BJ (cell line): ENCODE results near the gene CNOT6L. TPM values are rescaled to one million over a fixed set of nuclear protein-coding genes. Genes with fewer than 3 reads are reported as not detected.
"Not testable (repeated sequence)": the region's sequence is repeated elsewhere in the genome, so short reads cannot be mapped to it uniquely, and the experiment has no call there.

Experiments used
- CTCF ChIA-PET: fragments of 350-600 bp; formaldehyde crosslinking; extraction: SDS; loops from one replicate; lab custom pipeline; 2021; ENCODE audit warnings: antibody characterized with exemption, inconsistent platforms; lab: Yijun Ruan, JAX
- POLR2A ChIA-PET: fragments of 300-600 bp; sonication (Branson Sonifier 250); formaldehyde crosslinking; extraction: SDS; loops from one replicate; lab custom pipeline; 2021; ENCODE audit warnings: antibody characterized with exemption; lab: Charles Lee
- DNase-seq: peaks from one replicate; pipeline ENCODE4 v3.0.0-alpha.2; 2011; ENCODE audit warnings: low read depth
- H3K27me3 ChIP-seq: 2 replicates; pipeline ENCODE4 v1.6.0; 2011; ENCODE audit warnings: low read length; ENCODE audit not compliant: control insufficient read depth, insufficient read depth
- H3K36me3 ChIP-seq: 2 replicates; pipeline ENCODE4 v1.5.1; 2011; ENCODE audit warnings: low read length; ENCODE audit not compliant: control insufficient read depth, insufficient read depth
- H3K4me3 ChIP-seq: 2 replicates; pipeline ENCODE4 v1.5.1; 2011; ENCODE audit warnings: low read depth, mild to moderate bottlenecking, control low read depth, low read length
- CTCF ChIP-seq: IDR thresholded peaks from 2 replicates; pipeline ENCODE4 v1.5.1; 2011; ENCODE audit warnings: low read depth, mild to moderate bottlenecking, control low read depth, inconsistent platforms, low read length, moderate library complexity; ENCODE audit not compliant: insufficient read depth
- polyA minus RNA-seq: library from RNA; depleted of rRNA, polyadenylated mRNA; stranded (reverse); fragments of >200 nt; gene quantifications from 2 replicates; pipeline ENCODE4 v1.2.3, GENCODE V29; 2011; rRNA and poly(A)+ RNA removed
- polyA plus RNA-seq: library from polyadenylated mRNA; depleted of rRNA; stranded (reverse); fragments of >200 nt; gene quantifications from 2 replicates; pipeline ENCODE4 v1.2.3, GENCODE V29; 2011; rRNA removed

The CNOT6L gene
- polyA plus RNA-seq (6.4 and 9.4 TPM in 2 replicates), polyA minus RNA-seq (17.7 and 19.7 TPM in 2 replicates)

GRCh38 chr4:77818602-77819403 lies at the start of gene CNOT6L:
CNOT6L (minus strand) TSS chr4:77819368; CDS start chr4:77819308, 60 bp downstream.
- ChIA-PET CTCF (interaction anchor here (0.6 to 1.5 kb wide), 2 partner anchors 8 to 10 kb away, joined by 3 to 9 read pairs; no protein-coding TSS in a partner anchor), POLR2A (interaction anchor here (0.6 kb wide), 2 partner anchors 43 to 100 kb away, joined by 3 read pairs; no protein-coding TSS in a partner anchor)
- no peaks in the 10 kb centered on the region for H3K27me3 ChIP-seq
- no peak for DNase-seq
- TF ChIP-seq CTCF, result no peak
- H3K4me3 ChIP-seq, result peak within 1 kb of the TSS; percentile 95
- H3K36me3 ChIP-seq, result no peaks in the 10 kb centered on the region

- H3K4me3 ChIP-seq, result no peak overlapping the region
- H3K36me3 ChIP-seq, result no peaks in the 10 kb centered on the region
- ChIA-PET POLR2A (no interaction called here), CTCF (interaction anchor here (0.7 kb wide), 1 partner anchor 462 kb away, joined by 3 read pairs; no protein-coding TSS in a partner anchor)
- H3K27me3 ChIP-seq, result no peaks in the 10 kb centered on the region
- DNase-seq, result no peak
- no peak for TF ChIP-seq CTCF
Observed at GRCh38 chr4:77865259-77865658, 46.1 kb upstream of the CNOT6L start.

- POLR2A ChIA-PET, result interaction anchor here (0.6 kb wide), 1 partner anchor 37 kb away, joined by 13 read pairs; no protein-coding TSS in a partner anchor
- peak overlapping the region; percentile 65 for H3K4me3 ChIP-seq
- H3K36me3 ChIP-seq, DNase-seq, H3K27me3 ChIP-seq, CTCF ChIA-PET: not testable (repeated sequence)
Observed at GRCh38 chr4:77863341-77863740, 44.2 kb upstream of the CNOT6L start.

GRCh38 chr4:77862478-77863216 lies 43.5 kb upstream of the CNOT6L start, which contains the start of gene MRPL1:
MRPL1 (plus strand) TSS chr4:77862830; CDS start chr4:77862849, 19 bp downstream.
- CTCF ChIA-PET, result interaction anchor here (0.8 to 1.9 kb wide), 4 partner anchors 11 to 60 kb away, joined by 3 to 5 read pairs (median 4); no protein-coding TSS in a partner anchor
- no peaks in the 10 kb centered on the region for H3K36me3 ChIP-seq
- H3K4me3 ChIP-seq, result peak within 1 kb of the TSS; percentile 65
- peak; percentile 77 for DNase-seq
- no peaks in the 10 kb centered on the region for H3K27me3 ChIP-seq
- no peak for TF ChIP-seq CTCF
- POLR2A ChIA-PET, result interaction anchor here (0.7 kb wide), 1 partner anchor 44 kb away, joined by 3 read pairs; no protein-coding TSS in a partner anchor

- TF ChIP-seq CTCF, result no peak
- ChIA-PET POLR2A (interaction anchor here (0.6 kb wide), 1 partner anchor 101 kb away, joined by 4 read pairs; no protein-coding TSS in a partner anchor), CTCF (interaction anchor here (0.6 to 1.9 kb wide), 4 partner anchors 10 to 61 kb away, joined by 4 to 5 read pairs (median 4); no protein-coding TSS in a partner anchor)
- no peak overlapping the region for H3K4me3 ChIP-seq
- no peaks in the 10 kb centered on the region for H3K36me3 ChIP-seq
- DNase-seq, result no peak
- H3K27me3 ChIP-seq, result no peaks in the 10 kb centered on the region
Observed at GRCh38 chr4:77861495-77861894, 42.3 kb upstream of the CNOT6L start.
